Mucosa of gallbladder (tissue), 1 donor: ENCODE measurements around the gene OPN4. TPM values are rescaled to one million over a fixed set of nuclear protein-coding genes. Genes with fewer than 3 reads are reported as not detected.
"Not testable (repeated sequence)": the region's sequence is repeated elsewhere in the genome, so short reads cannot be mapped to it uniquely, and the experiment has no call there.

Experiments
- DNase-seq: peaks from one replicate; pipeline ENCODE4 v3.0.0-alpha.2; 2020; ENCODE audit warnings: low spot score
- total RNA-seq: library from RNA; stranded (reverse); gene quantifications from one replicate; pipeline ENCODE4 v1.2.1, GENCODE V29; 2021
- donor health status: DM: no; HTN: no; CAD: no.

Gene OPN4, protein sequence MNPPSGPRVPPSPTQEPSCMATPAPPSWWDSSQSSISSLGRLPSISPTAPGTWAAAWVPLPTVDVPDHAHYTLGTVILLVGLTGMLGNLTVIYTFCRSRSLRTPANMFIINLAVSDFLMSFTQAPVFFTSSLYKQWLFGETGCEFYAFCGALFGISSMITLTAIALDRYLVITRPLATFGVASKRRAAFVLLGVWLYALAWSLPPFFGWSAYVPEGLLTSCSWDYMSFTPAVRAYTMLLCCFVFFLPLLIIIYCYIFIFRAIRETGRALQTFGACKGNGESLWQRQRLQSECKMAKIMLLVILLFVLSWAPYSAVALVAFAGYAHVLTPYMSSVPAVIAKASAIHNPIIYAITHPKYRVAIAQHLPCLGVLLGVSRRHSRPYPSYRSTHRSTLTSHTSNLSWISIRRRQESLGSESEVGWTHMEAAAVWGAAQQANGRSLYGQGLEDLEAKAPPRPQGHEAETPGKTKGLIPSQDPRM
- not detected for total RNA-seq

DNA sequence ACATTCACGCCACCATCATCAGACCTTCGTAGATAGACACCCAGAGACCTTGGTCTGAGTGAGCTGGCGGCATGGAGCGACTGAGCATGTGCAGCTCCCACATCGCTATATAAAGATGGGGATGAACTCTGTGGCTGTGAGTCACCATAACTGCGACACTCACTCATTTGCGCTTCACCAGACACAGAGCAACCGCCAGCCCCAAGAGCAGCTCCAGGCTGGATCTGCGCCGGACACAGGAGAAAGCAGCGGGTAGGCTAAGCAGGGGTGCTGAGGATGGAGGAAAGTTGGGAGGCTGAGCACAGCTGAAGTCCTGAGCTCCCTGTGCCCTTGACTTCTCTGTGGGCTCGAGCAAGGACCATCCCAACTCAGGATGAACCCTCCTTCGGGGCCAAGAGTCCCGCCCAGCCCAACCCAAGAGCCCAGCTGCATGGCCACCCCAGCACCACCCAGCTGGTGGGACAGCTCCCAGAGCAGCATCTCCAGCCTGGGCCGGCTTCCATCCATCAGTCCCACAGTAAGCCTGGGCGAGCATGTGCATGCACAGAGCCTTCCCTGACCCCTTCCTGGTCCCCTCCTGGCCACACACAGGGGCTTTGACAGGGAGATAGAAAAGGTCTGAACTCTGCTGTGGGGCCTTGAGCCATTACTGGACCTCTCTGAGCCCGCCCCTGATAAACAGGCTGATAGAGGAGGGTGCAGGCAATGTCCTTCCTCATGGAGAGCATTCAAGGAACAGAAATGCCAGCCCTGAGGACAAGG is at the start of gene OPN4:
Gene OPN4 (plus strand): TSS at position 137 of the 762 bp plus-strand sequence. CDS start 237 bp downstream, at position 374.
- DNase-seq = no peak

DNA sequence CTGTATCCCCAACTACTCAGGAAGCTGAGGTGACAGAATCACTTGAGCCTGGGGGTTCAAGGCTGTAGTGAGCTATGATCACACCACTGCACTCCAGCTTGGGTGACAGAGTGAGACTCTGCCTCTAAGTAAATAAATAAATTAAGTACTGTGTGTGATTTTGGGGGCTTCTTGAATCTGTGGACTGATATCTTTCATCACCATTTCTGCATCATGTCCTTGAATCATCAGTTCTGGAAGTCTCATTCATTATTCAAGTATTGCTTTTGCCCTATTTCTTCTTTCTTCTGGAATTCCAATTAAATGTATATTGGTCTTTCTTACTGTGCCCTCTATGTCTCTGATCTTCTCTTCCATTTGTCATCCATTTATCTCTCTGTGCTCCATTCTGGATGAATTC is 46.7 kb upstream of the OPN4 start:
- DNase-seq = no peak

DNA sequence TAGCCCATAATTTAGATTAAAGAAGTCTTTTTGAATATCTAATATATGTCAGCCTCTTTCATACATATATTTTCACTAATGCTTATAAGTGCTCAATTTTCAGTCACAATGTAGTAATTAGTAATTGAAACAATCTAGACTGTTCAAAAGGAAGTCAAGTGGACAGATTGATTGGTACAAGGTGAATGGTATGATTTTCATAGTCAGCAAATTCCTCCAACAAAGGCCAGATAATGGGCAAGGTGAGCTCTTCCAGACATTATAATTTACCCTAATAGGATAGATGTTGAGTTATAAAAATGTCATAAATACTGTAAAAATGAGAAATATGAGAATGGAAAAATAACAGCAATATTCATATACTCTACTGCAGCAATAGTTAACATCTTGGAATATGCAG is 44.4 kb upstream of the OPN4 start:
- DNase-seq = no peak

DNA sequence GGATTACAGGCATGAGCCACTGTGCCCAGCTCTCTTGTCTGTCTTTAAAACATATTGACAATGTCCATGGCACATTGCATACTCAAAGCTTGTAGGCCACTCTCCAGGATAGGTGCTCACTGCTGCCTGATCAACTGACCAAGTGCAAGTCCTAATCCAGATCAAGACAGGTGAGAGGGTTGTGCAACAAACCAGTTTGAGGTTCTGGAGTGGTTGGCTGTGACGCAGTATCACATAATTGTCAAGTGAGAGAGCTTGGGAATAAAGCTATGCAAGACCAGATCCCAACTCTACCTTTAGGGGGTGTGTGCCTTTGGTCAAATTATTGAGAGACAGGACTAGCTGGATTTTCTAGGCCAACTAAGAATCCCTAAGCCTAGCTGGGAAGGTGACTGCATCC is 43.0 kb upstream of the OPN4 start:
- no peak for DNase-seq

DNA sequence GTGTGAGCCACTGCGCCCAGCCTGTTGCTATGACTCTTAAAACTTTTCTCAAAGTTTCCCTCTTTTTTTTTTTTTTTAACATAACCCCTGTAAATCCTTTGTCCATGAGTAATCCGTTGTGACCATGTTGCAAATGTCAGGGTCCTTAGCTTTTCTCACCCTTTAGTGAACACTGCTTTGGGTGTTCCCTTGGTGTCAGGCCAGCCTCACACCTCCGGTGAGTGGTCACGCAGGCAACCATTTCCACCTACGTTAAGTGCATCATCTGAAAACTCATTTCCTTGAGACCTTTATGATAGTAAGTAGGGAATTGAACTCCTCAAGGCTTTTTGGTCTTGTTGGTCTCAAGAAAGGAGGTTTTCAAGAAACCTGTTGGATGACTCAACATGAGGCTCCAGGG is 41.3 kb upstream of the OPN4 start:
- DNase-seq = no peak

DNA sequence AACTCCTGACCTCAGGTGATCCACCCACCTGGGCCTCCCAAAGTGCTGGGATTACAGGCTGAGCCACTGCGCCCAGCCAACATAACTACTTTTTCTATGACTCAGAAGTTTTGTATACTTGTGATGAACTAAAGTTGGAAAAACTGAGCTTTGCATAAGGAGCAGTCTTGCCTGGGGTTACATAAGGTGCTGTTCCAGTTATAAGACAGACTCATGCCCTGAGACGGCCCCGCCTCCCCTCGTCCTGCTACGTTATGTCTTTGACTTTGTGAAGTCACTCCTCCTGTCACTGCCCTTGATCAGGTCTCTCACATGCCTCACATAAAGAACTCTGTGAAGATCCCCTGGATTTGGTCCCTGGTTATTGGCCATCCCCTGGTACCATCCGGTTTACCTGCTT is 40.4 kb upstream of the OPN4 start:
- DNase-seq = no peak

DNA sequence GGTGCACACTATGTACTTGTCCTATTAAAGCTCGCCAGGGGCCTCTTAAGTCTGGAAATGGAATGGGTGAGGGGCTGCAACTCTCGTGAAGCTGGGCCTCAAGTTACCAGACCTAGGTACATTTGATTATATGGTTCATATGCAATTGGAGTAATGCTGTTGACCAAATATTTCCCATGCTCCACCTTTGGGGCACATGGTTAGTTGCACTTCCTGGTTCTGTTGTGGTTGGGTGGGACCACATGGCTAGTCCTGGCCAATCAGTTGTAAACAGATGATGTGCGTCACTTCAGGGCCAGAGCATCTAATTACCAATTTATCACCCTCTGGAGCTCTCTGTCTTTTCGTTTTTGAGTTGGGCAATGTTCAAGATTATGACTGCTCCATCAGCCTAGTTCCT is 39.5 kb upstream of the OPN4 start:
- no peak for DNase-seq

DNA sequence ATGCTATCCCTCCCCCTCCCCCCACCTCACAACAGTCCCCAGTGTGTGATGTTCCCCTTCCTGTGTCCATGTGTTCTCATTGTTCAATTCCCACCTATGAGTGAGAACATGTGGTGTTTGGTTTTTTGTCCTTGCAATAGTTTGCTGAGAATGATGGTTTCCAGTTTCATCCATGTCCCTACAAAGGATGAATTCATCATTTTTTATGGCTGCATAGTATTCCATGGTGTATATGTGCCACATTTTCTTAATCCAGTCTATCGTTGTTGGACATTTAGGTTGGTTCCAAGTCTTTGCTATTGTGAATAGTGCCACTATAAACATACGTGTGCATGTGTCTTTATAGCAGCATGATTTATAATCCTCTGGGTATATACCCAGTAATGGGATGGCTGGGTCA is 37.1 kb upstream of the OPN4 start:
- DNase-seq = not testable (repeated sequence)

DNA sequence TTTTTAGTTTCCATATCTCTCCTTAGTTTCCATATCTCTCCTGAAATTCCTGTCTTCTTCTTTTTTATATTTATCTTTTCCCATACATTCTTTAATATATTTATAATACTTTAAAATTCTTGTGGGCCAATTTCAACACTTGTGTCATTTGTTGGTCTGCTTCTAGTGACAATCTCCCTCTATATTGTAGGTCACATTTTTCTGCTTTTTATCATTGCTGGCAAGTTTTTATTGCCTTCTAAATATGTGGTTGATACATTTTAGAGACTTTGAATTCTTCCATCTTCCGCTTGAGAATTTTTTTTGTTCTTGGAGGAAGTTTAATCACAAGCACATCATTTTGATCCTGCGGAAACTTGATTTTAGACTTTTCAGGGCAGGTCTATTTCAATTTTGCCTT is 26.0 kb upstream of the OPN4 start:
- DNase-seq = no peak

DNA sequence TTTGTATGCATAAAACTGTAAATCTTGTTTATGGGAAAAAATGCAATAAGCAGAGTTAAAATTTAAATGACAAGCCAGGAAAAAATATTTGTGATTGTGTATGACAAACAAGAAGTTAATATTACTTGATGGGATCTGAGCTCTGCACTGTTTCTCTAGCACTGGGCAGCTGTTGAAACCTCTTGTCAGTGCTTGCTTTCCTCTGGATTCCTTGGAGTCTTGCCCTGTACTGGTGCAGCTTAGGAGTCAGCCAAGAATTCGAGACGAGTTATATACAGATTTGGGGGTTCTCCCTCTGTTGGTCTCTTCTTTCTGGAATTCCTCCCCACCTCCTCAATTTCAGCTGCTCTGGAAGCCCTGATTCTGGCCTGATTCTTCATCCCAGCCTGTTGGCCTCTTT is 24.3 kb upstream of the OPN4 start:
- DNase-seq = no peak

DNA sequence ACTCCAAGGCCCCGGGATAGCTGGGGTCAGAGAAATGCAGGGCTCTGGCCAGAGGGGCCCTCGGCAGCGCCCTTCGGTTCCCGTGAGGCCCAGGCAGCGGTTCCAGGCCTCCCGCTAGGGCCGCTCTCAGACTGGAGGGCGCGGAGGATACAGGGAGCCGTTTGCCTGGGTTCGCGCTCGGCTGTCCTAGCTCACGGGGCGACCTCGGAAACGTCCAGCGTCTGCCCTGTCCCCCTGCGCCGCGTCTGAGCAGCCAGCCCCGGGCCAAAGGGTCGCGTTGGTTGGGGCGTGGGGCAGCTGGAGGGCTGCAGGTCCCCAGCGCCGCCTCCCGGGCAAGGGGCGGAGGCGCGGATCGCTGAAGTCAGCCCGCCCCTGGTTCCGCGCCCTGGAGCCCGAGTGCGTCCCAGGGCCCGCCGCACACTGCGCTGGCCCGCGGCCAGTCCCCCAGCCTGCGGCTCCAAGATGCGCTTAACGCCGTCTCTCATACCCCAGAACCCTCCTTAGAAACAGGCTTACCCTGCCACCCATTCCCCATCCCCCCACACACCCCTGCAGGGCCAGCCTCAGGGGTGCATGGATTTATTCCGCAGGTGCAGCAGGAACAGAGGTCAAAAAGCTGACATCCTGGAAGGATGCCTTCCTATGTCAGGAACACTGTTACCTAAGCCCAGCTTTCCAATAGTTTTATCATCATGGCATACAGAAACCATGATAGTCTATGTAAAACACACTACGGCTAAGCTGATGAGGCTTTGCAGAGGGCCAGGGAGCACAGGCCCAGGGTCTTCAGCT is 22.1 kb upstream of the OPN4 start:
- DNase-seq = no peak

DNA sequence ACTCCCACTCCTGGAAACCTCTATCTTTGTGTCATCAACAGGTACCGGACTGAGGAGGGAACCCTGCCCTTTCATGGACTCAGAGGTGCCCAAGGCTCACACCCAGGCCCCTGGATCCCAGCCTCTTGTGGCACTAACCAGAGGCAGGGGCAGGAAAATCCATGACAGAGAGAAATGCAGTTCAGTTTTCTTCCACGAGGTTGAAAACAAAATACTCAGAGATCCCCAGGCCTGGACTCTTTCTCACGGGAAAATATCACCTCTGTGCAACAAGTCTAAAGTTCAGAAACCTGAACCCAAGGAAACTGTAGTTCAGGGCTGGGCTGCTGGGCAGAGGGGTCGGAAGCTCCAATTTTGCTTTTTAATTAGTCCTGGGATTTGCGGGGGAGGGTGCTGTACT is 21.4 kb upstream of the OPN4 start:
- DNase-seq = no peak

DNA sequence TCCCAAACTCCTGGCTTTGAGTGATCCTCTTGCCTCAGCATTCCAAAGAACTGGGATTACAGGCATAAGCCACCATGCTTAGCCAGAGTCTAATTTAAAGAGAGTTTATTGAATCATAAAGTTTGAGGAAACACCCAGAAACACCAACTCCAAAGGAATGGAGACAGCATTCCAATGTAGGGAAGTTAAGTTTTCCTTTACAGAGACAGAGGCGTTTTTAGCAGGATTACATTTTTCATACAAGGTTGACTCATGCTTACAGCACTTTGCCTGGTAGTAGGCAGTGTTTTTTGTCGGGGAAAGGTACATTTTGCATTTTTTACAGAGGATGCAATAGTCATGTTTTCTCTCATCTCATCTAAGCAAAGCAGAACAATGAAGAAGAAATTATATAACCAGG is 18.9 kb upstream of the OPN4 start:
- DNase-seq = no peak

DNA sequence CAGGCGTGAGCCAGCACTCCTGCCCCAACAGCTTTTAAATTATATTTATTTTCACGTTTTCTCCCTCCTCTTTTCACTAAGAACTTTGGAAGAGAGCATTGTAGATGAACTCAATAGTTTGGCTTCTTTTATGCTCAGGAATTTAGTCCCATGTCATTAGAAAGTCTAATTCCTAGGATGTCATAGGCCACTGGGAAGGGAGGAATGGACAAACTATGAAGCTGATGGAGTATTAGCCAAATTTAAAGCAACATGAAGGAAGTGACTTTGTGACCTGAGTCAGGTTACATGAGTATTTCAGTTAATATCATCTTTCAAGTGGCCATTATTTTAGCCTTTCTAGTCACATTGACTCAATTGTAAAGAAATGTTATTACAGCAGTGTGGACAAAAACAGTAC is 18.0 kb upstream of the OPN4 start:
- no peak for DNase-seq

DNA sequence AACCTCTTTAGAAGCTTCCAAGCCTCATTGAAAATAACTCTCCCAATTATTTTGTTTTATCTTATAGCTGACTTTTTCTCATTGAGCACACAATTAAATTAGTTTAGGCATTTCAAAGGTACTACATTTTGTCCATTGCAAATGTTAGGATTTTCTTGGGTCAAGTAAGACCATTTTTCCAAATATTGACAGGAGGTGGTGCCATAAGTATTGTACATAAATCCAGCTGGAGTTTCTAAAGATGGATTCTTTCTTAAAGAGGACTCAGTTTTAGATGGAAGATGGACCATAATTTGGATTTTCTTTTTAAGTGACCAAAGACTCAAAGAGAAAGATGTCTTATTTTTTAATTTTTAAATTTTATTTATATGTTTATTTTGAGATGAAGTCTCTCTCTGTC is 12.3 kb upstream of the OPN4 start:
- DNase-seq = no peak

DNA sequence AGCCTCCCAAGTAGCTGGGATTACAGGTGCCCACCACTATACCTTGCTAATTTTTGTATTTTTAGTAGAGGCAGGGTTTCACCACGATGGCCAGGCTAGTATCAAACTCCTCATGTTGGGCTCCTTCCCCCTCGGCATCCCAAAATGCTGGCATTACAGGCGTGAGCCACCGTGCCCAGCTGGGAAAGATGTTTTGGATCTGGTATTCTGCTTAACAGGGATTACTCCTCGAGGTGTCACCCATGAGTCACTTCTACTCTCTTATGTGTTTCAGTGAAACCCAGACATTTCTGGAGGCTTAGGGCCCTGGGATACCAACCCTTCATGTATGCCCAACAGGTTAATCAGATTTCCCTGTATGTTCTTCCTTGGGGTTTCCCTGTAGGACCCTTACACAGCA is 11.8 kb upstream of the OPN4 start:
- no peak for DNase-seq

DNA sequence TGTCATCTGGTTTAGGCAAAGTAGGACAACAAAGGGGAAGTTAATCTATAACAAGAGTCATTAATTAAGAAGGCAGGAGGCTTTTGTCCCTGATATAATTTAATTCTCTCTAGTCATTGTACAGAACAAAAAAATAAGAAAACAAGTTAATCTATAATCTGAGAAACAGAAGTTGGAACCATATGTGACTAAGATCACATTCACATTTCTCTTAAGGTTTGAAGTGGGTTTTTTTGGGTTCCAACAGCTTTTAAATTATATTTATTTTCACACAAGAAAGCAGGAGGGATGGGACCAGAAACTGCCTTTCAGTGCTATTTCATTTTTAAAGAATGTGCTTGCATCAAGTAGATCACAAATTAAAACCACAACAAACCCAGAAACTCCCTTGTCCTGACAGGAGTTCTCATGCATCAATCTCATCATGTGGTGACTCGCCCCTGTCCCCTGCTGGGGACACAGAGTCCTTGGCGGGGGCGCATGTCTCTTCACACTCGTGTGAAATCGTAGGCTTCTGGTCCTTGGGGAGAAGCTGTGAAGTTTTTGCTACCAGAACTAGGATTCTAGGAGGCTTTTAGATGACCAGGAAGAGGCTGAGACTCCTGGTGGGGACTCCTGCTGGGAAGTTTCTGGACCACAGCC is 10.1 kb upstream of the OPN4 start:
- no peak for DNase-seq

DNA sequence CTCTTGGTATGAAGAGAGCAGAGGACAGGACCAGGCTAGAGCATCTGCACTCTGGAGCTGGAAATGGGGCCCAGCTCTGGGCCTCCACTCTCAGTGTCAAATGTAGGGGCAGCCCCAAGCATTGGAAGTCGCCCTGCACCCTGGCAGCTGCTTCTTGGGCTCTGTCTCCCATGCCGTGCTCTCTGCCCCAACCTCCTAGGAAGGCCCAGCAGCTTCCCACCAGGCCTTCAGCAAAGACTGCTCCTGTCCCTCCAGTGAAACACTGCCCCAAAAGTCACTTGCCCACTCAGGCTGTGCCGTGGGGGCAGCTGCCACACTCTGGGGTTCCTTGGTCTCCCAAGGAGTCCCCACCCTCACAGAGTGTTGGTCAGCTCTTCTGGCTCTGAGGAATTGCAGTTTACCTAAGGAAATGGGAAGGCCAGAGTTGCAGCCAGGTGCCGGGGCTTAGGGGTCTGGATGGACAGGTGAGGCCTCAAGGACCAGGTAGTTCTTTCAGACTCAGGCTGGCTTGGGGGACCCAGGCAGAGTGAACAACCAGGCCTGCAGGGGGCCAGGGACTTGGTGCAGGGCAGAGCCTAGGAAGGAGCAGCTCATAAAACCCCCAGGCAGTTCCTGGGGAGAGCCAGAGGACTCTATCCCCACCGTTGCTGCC is 9.4 kb upstream of the OPN4 start:
- peak; percentile 9 for DNase-seq

DNA sequence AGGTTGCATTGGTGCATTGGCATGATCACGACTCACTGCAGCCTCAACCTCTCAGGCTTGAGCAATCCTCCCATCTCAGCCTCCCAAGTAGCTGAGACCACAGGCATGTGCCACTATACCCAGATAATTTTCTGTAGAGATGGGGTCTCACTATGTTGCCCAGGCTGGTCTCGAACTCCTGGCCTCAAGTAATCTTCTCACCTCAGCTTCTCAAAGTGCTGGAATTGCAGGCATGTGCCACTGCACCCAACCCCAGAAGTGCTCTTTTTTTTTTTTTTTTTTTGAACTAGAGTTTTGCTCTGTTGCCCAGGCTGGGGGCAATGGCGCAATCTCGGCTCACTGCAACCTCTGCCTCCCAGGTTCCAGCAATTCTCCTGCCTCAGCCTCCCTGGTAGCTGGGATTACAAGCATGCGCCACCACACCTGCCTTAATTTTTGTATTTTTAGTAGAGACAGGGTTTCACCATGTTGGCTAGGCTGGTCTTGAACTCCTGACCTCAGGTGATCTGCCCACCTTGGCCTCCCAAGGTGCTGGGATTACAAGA is 8.7 kb upstream of the OPN4 start:
- not testable (repeated sequence) for DNase-seq

DNA sequence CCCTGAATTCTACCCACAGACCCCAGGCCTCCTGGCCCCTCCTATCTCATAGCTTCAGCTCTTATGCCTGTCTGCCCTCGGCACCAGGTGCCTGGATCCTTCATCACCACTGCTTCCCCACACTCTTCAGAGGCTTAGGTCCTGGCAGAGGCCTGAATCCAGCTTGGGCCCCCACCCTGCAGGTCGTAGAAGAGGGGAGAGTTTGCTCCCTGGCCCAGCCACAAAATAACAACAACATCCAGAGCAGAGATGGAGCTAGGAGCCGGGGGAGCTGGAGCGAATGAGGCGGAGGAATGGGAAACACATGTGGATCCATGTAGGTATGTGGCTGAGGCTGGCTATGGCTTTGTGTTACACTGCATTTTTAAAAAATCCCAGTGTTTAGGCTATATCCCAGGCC is 7.8 kb upstream of the OPN4 start:
- DNase-seq = peak; percentile 2

DNA sequence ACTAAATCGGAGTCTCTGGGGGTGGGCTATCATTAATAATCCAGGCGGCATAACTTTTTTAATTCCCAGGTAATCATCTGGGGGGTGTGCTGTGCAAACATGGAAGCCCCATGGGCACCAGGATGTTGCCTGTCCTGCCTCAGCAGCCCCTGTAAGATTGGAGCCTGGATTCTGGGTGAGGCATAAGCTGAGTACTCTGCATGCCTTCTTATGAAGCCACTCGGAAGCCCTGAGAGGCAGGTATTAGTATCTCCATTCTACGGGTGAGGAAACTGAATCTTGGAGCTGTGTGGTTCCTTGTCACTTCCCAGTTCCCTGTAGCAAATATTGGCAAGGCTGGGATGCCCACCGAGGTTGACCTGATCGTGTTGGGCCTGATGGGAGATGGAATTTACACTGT is 7.4 kb upstream of the OPN4 start:
- DNase-seq = peak; percentile 2
